CD4-positive, alpha-beta T cell treated with Interleukin-1 beta for 1 hour (primary cell): ENCODE results near the gene CLIC5.
"Not testable (repeated sequence)": the region's sequence is repeated elsewhere in the genome, so short reads cannot be mapped to it uniquely, and the experiment has no call there.

Experiments used
- DNase-seq, 2 donors: peaks; one replicate each; pipeline ENCODE4 v3.0.0-alpha.2; 2020 to 2022

The CLIC5 gene

GRCh38 chr6:45959534-45960145, 56.0 kb downstream of the CLIC5 start:
- DNase-seq, result no peak

- no peak for DNase-seq
Measured at GRCh38 chr6:45956663-45957062, 59.0 kb downstream of the CLIC5 start.

- DNase-seq, result no peak
Measured at GRCh38 chr6:45956176-45956575, 59.5 kb downstream of the CLIC5 start.

- no peak for DNase-seq
Measured at GRCh38 chr6:45955597-45955996, 60.1 kb downstream of the CLIC5 start.

DNA sequence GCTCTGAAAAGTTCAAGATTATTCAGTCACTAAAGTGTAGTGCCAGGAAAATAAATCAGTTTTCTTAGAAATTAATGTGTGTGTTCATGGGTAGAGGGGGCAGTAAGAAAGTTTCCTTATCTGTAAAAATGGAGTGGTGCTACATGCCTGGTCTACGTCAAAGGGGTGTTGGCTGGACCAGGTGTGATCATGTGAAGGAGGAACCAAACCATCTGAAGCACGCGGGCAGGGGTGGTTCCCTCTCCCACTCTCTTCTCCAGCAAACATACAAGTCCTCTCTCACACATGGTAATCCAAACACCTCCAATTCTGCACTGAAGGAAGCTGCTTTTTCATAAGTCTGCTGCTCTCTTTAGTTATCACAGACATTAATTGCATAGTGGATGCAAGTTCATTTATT, 63.1 kb downstream of the CLIC5 start:
- DNase-seq, result no peak

DNA sequence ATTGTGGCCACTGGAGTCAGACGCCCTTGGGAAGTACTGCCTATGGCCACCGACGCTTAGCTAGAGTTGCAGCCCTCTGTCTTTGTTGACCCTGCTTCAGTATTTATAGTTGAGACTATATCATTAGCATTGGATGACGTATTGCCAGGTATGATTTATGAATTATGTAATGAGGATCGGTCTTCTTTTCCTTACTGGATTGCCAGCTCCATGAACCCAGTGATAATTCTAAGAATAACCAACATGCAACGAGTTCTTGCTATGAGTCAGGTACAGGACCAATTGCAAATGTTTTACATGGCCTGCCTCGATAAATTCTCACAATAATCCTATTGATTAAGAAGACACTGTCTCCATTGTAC, 63.5 kb downstream of the CLIC5 start:
- DNase-seq, result no peak

- DNase-seq, result no peak
Measured at GRCh38 chr6:45951321-45952167, 64.1 kb downstream of the CLIC5 start.

DNA sequence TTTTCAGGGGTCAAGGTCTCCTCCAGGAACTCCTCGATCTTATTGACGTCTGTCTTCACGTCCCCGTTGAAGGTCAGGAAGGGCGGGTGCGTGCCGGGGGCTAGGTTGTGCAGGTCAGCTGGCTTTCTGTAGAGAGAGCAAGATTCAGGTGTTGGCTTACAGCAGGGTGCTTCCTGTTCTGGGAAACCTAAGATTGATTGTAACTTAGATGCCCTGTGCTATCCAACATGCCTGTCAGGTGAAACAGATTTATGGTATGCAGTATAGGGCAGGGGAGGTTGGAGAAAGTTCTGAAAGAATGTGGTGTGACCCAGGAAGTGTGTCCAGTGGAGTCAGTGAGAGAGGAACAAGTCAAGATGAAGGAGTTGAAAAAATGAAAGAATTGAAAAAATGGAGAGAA, 66.4 kb downstream of the CLIC5 start:
- DNase-seq, result no peak

DNA sequence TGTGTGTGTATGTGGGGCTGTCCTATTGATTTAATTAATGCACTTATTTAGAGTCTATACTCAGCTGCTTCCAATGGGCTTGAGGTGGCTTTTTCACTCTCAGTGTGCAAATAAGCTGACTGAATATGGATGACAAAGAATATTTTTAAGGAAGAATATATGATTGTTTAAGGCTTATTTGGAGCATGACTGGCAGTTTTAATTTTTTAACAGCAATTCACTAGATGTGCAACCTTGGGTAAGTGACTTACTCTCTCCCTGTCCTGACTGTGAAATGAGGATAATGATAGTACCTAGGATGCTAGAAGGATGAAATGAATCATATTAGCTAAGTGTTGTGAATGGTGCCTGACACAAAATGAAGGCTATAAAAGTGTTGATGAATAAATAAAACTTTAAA, 67.9 kb downstream of the CLIC5 start:
- no peak for DNase-seq

GRCh38 chr6:45946887-45947286, 68.8 kb downstream of the CLIC5 start:
- no peak for DNase-seq

- DNase-seq, result no peak
Measured at GRCh38 chr6:45946352-45946751, 69.3 kb downstream of the CLIC5 start.

- no peak for DNase-seq
Measured at GRCh38 chr6:45942953-45943352, 72.7 kb downstream of the CLIC5 start.

DNA sequence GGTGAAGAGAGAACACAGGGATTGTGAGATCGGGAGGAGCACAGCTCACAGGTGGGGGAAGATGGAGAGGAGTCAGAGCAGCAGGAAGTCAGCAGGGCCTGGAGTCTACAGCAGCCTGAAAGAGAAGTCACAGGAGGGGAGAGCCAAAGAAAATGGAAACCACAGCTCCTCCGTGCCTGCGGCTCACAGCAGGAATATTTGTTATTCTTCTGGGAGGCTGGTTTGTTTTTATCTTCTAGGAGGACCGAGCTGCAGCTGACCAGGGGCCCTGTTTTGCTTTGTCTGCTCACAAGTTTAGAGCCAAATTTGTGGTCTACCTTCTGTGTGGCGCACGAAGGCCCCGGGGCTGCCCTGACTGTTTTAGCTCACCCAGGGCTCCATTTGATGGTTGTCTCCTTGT, 81.8 kb downstream of the CLIC5 start:
- no peak for DNase-seq

DNA sequence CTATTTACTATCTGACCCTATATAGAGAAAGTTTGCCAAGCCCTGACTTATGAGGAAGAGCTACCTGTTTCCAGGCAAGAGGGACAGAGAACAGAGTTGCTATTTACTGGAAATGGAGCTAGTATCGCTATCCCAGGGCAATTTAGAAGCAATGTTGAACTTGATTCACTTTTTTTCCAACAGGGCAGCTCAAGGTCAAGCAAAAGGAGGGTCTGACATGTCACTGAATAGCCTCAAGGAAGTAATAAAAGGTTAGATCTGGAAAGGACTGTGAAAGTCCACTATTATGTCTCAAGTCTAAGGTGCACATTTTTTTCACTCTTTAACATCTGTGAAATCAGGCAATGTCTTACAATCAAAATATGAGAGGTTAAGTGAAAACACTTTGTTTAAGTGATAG, 84.4 kb downstream of the CLIC5 start:
- no peak for DNase-seq

- DNase-seq, result peak; percentile 47 to 60
Measured at GRCh38 chr6:45930420-45931040, 85.1 kb downstream of the CLIC5 start.

GRCh38 chr6:45929421-45930361, 86.0 kb downstream of the CLIC5 start:
- no peak for DNase-seq

DNA sequence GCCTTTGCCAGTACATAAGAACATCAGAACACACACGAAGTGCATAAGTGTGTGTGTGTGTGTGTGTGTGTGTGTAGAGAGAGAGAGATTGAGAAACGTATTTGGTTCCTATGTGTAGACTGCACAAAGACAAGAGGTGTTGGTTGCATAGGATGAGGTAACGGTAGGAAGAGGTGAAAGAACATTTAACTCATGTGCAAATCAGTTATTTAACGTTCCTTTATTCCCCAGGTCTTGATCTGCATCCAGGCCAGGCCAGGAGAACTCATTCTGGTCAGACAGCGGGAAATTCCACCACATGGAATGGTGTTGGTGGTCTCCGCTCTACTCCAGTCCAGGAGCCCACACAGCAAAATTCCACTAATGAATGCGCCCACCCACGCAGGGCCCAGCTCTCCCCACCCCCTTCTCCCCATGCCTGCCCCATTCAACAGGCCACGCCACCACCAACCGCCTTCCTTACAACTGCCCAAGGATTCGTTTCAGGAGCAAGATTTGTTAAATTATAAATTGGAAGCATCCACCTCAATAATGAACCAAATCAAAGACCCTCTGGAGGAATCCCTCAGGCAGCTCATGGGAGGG, 86.8 kb downstream of the CLIC5 start:
- no peak for DNase-seq

GRCh38 chr6:45927421-45928320, 88.0 kb downstream of the CLIC5 start:
- DNase-seq, result no peak

- not testable (repeated sequence) for DNase-seq
Measured at GRCh38 chr6:45926423-45926822, 89.2 kb downstream of the CLIC5 start.

DNA sequence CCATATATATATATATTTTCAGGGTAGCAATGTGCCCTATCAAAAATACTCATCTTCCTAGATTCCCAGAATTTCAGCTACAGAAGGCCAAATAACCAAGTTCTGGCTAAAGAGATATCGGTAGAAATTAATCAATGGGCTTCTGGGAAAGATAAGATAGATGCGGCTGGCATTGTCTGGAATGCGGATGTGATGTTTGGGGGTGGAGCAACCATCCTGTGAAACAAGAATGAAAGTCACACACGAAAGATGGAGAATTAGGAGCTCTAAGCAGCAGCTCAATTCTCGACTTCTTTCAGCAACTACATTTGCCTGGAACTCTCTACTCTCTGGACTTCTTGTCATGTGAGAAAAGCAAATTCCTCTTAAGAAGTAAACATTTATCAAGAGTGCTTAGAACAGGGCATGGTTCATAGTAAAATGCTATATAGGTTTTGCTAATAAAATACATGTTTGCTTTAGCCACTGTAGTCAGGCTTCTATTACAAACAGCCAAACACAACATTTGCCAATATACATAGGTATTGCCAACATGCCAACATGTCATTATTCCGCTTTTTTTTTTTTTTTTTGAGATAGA, 90.8 kb downstream of the CLIC5 start:
- DNase-seq, result no peak

DNA sequence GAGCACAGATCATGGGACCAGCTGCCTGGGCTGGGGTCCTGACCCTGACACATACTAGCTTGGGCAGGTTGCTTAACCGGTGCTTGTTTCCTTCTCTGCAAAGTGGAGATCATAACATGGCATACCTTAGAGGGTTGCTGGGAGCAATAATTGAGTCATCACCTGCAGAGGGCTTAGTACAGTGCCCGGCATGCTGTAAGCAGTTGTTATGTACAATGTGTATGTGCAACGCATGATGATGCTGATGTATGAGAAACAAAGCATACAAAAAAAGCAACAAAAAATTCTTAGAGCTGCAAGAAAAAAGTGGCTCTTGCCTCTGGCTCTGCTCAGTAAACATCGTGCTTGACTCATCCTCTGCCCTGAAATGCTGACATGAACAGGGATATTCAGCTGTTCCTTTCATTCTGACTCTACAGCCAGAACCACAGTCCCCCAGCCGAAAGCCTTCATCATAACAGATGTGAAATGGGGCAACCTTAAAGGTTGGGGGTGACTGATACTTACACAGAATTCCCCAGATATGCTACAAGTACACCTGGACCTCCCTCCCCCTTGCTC, 91.7 kb downstream of the CLIC5 start:
- no peak for DNase-seq
